CD4-positive, alpha-beta T cell (primary cell): ENCODE results near the gene MKLN1. TPM values are rescaled to one million over a fixed set of nuclear protein-coding genes. Genes with fewer than 3 reads are reported as not detected.

ENCODE experiments used
- ATAC-seq: fragments of 200-7000 bp; cut with Tn5 transposase; one replicate; pipeline ENCODE4 v1.10.0; 2022; ENCODE audit warnings: mild to moderate bottlenecking; ENCODE audit not compliant: poor library complexity
- CTCF ChIA-PET: fragments of 350-600 bp; sonication (Branson Sonifier 250); formaldehyde crosslinking; loops from one replicate; lab custom pipeline; 2021; ENCODE audit warnings: antibody characterized with exemption, inconsistent platforms; lab: Charles Lee
- POLR2A ChIA-PET: fragments of 350-600 bp; sonication (Branson Sonifier 250); formaldehyde crosslinking; loops from one replicate; lab custom pipeline; 2021; ENCODE audit warnings: antibody characterized with exemption, inconsistent platforms; lab: Charles Lee
- DNase-seq, 14 experiments: peaks; one replicate each; pipeline ENCODE4 v3.0.0-alpha.2; 2013 to 2020; ENCODE audit warnings: mixed read lengths in 2 of 14
- H3K27ac ChIP-seq, 2 donors: one replicate each; pipeline versions ENCODE4 v1.5.1 to v1.7.0; 2013; ENCODE audit warnings: low read length in 2 of 2, low read depth in 1 of 2, mild to moderate bottlenecking in 1 of 2
- H3K27me3 ChIP-seq, 2 experiments: 1 replicate in 1 of 2; 2 replicates in 1 of 2; pipeline versions ENCODE4 v1.6.1 to v1.7.0; 2013; ENCODE audit warnings: low read length in 2 of 2, control low read depth in 1 of 2, mild to moderate bottlenecking in 1 of 2, moderate library complexity in 1 of 2; ENCODE audit not compliant: insufficient read depth in 2 of 2, control insufficient read depth in 1 of 2
- H3K36me3 ChIP-seq: one replicate; pipeline ENCODE4 v1.6.1; 2013; ENCODE audit warnings: low read length, control low read depth; ENCODE audit not compliant: insufficient read depth
- H3K4me1 ChIP-seq: one replicate; pipeline ENCODE4 v1.6.1; 2013; ENCODE audit warnings: low read length, control low read depth; ENCODE audit not compliant: insufficient read depth
- H3K4me3 ChIP-seq: one replicate; pipeline ENCODE4 v1.5.1; 2013; ENCODE audit warnings: mild to moderate bottlenecking, low read length, moderate library complexity
- H3K9me3 ChIP-seq, 2 experiments: 1 replicate in 1 of 2; 2 replicates in 1 of 2; pipeline versions ENCODE4 v1.6.1 to v1.7.0; 2013; ENCODE audit warnings: low read length in 2 of 2, mild to moderate bottlenecking in 2 of 2, control low read depth in 1 of 2, moderate library complexity in 1 of 2; ENCODE audit not compliant: control insufficient read depth in 1 of 2, insufficient read depth in 1 of 2
- H3K27ac Mint-ChIP-seq: one replicate; pipeline ENCODE4 v1.8.0; 2020; ENCODE audit warnings: mixed read lengths
- H3K27me3 Mint-ChIP-seq: one replicate; pipeline ENCODE4 v1.8.0; 2021; ENCODE audit warnings: mixed read lengths
- H3K36me3 Mint-ChIP-seq: one replicate; pipeline ENCODE4 v1.8.0; 2021; ENCODE audit warnings: low read depth, mixed read lengths
- H3K4me1 Mint-ChIP-seq: one replicate; pipeline ENCODE4 v1.8.0; 2021; ENCODE audit warnings: low read depth, mixed read lengths
- H3K4me3 Mint-ChIP-seq: one replicate; pipeline ENCODE4 v1.8.0; 2020; ENCODE audit warnings: mild to moderate bottlenecking, mixed read lengths
- H3K9me3 Mint-ChIP-seq: one replicate; pipeline ENCODE4 v1.8.0; 2020; ENCODE audit warnings: mixed read lengths
- CTCF ChIP-seq: fragments of 200-600 bp; IDR thresholded peaks from one replicate; pipeline ENCODE4 v1.8.0; 2022; ENCODE audit warnings: antibody characterized with exemption, mild to moderate bottlenecking
- intact Hi-C, 2 experiments: fragments of 100-400 bp; cut with DNase I in 1 of 2; cut with micrococcal nuclease in 1 of 2; formaldehyde crosslinking; loops; one replicate each; pipeline versions ENCODE4 v1.15.1 to v1.9.0; 2023 to 2025; cut with DNase I, micrococcal nuclease
- total RNA-seq, 174 experiments: library from RNA in 2 of 174; stranded (reverse) in 2 of 174; gene quantifications; one replicate each; pipeline ENCODE4 v1.2.3 and lab custom pipeline; 2021 to 2026

MKLN1 gene
- total RNA-seq, 2 experiments from 2014 or later = 47.2 to 53.7 TPM

- no peak overlapping the region for H3K4me3 ChIP-seq
- DNase-seq (no peak), ATAC-seq (no peak)
- H3K36me3 ChIP-seq = peaks cover 6% of the 10 kb centered on the region
- ChIA-PET POLR2A (no interaction called here), CTCF (interaction anchor here (0.7 kb wide), 1 partner anchor 19 kb away, joined by 4 read pairs; no protein-coding TSS in a partner anchor)
- Mint-ChIP-seq H3K4me1 (no peaks in the 10 kb centered on the region), H3K4me3 (no peak overlapping the region), H3K27ac (no peak overlapping the region), H3K36me3 (peaks cover 51% of the 10 kb centered on the region), H3K9me3 (no peaks in the 10 kb centered on the region), H3K27me3 (no peaks in the 10 kb centered on the region)
- H3K27me3 ChIP-seq = no peaks in the 10 kb centered on the region
- H3K4me1 ChIP-seq = no peaks in the 10 kb centered on the region
- H3K9me3 ChIP-seq = no peaks in the 10 kb centered on the region
- no peak for TF ChIP-seq CTCF
- H3K27ac ChIP-seq = no peak overlapping the region
- intact Hi-C loops = no loop called here
These were observed 153.0 kb downstream of the MKLN1 start for GRCh38 chr7:131480384-131481315.

GRCh38 chr7:131482800-131483199, 155.1 kb downstream of the MKLN1 start:
- Mint-ChIP-seq H3K9me3 (no peaks in the 10 kb centered on the region), H3K36me3 (peaks cover 40% of the 10 kb centered on the region), H3K27me3 (no peaks in the 10 kb centered on the region), H3K27ac (no peak overlapping the region), H3K4me3 (no peak overlapping the region), H3K4me1 (no peaks in the 10 kb centered on the region)
- no peaks in the 10 kb centered on the region for H3K9me3 ChIP-seq
- H3K27me3 ChIP-seq = no peaks in the 10 kb centered on the region
- H3K36me3 ChIP-seq = peaks cover 16% of the 10 kb centered on the region
- intact Hi-C loops = no loop called here
- ATAC-seq (no peak), DNase-seq (no peak)
- no peak overlapping the region for H3K27ac ChIP-seq
- no peaks in the 10 kb centered on the region for H3K4me1 ChIP-seq
- ChIA-PET POLR2A (no interaction called here), CTCF (interaction anchor here (1.6 kb wide), 1 partner anchor 14 kb away, joined by 4 read pairs; no protein-coding TSS in a partner anchor)
- no peak for TF ChIP-seq CTCF
- no peak overlapping the region for H3K4me3 ChIP-seq

GRCh38 chr7:131483586-131483985, 155.9 kb downstream of the MKLN1 start:
- Histone ChIP-seq H3K9me3 (no peaks in the 10 kb centered on the region), H3K27ac (no peak overlapping the region), H3K36me3 (peaks cover 18% of the 10 kb centered on the region), H3K4me3 (no peak overlapping the region), H3K27me3 (no peaks in the 10 kb centered on the region), H3K4me1 (no peaks in the 10 kb centered on the region)
- no peak for DNase-seq
- intact Hi-C loops = no loop called here
- Mint-ChIP-seq H3K9me3 (no peaks in the 10 kb centered on the region), H3K4me3 (no peak overlapping the region), H3K27ac (no peak overlapping the region), H3K27me3 (no peaks in the 10 kb centered on the region), H3K4me1 (no peaks in the 10 kb centered on the region), H3K36me3 (peaks cover 40% of the 10 kb centered on the region)
- TF ChIP-seq CTCF = no peak
- ATAC-seq = no peak
- CTCF ChIA-PET = no interaction called here
- POLR2A ChIA-PET = no interaction called here
